Gastroesophageal sphincter (tissue), 3 donors: ENCODE results near the gene IRX1.

Source experiments
- EP300 ChIP-seq: sonication (generic); formaldehyde crosslinking; IDR thresholded peaks from one replicate; pipeline ENCODE4 v1.6.1; 2017; ENCODE audit warnings: antibody characterized with exemption, mild to moderate bottlenecking
- POLR2A ChIP-seq, 2 donors: fragments of 450-650 bp; IDR thresholded peaks; one replicate each; pipeline ENCODE4 v1.6.1; 2017; ENCODE audit warnings: antibody characterized with exemption in 2 of 2, mild to moderate bottlenecking in 2 of 2, moderate library complexity in 1 of 2
- POLR2AphosphoS5 ChIP-seq: sonication (generic); formaldehyde crosslinking; IDR thresholded peaks from one replicate; pipeline ENCODE4 v1.6.1; 2017; ENCODE audit warnings: antibody characterized with exemption
- TF ChIP-seq, protein P1 (sequence below), 4 experiments: fragments of 200-600 bp in 2 of 4; fragments of 450-650 bp in 2 of 4; sonication (generic) in 1 of 4; IDR thresholded peaks; one replicate each; pipeline ENCODE4 v1.5.1; 2017 to 2019; ENCODE audit warnings: antibody characterized with exemption in 4 of 4, mild to moderate bottlenecking in 2 of 4, moderate library complexity in 2 of 4

DNA sequence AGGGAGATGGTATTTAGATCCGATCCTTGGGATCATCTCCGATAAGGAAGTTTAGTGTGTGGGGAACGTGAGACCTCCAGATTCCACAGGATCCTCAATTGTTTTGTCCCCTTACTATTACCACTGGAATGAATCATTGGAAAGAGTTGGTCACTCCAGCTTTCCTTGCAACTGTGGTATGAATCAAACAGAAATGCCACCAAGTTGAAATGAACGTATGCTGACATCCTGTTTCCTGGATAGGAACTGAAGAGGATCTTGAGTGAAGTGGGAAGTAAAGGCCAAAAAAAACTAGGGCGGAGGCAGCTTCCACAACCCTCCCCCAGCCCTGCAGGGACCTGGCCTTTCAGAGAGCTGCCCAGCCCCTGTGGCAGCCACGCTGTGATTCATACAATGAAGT is 23.9 kb downstream of the IRX1 start:
- TF ChIP-seq, protein P1, sequence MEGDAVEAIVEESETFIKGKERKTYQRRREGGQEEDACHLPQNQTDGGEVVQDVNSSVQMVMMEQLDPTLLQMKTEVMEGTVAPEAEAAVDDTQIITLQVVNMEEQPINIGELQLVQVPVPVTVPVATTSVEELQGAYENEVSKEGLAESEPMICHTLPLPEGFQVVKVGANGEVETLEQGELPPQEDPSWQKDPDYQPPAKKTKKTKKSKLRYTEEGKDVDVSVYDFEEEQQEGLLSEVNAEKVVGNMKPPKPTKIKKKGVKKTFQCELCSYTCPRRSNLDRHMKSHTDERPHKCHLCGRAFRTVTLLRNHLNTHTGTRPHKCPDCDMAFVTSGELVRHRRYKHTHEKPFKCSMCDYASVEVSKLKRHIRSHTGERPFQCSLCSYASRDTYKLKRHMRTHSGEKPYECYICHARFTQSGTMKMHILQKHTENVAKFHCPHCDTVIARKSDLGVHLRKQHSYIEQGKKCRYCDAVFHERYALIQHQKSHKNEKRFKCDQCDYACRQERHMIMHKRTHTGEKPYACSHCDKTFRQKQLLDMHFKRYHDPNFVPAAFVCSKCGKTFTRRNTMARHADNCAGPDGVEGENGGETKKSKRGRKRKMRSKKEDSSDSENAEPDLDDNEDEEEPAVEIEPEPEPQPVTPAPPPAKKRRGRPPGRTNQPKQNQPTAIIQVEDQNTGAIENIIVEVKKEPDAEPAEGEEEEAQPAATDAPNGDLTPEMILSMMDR (IDR thresholded peaks at IDR 0.05), result no peak
- TF ChIP-seq EP300, result no peak
- no peak for TF ChIP-seq POLR2AphosphoS5
- no peak for TF ChIP-seq POLR2A (IDR thresholded peaks at IDR 0.05)
